H1 (cell line): ENCODE data around the gene SLC7A10. TPM values are rescaled to one million over a fixed set of nuclear protein-coding genes. Genes with fewer than 3 reads are reported as not detected.

Source experiments
- BRCA1 ChIP-seq: IDR thresholded peaks from 2 replicates; pipeline ENCODE4 v1.6.1; 2012; ENCODE audit warnings: low read depth, low read length, improper control_type of control experiment
- CBX8 ChIP-seq: fragments of 300-800, 300-1000 bp; sonication (generic); IDR thresholded peaks from 2 replicates; pipeline ENCODE4 v1.7.1; 2016; ENCODE audit warnings: low read depth, low read length, borderline replicate concordance
- CEBPB ChIP-seq: IDR thresholded peaks from 2 replicates; pipeline ENCODE4 v1.6.1; 2012; ENCODE audit warnings: low read depth, low read length
- EGR1 ChIP-seq: IDR thresholded peaks from 2 replicates; pipeline ENCODE4 v1.6.1; 2011; ENCODE audit warnings: low read depth, low read length, borderline replicate concordance
- EZH2 ChIP-seq: fragments of 200-600 bp; sonication (generic); IDR thresholded peaks from 2 replicates; pipeline ENCODE4 v1.7.1; 2012; ENCODE audit warnings: low read depth, mild to moderate bottlenecking, moderate library complexity, low read length, inconsistent platforms; ENCODE audit not compliant: severe bottlenecking
- FOSL1 ChIP-seq: IDR thresholded peaks from 2 replicates; pipeline ENCODE4 v1.6.1; 2011; ENCODE audit warnings: mild to moderate bottlenecking, low read depth, low read length, moderate library complexity; ENCODE audit not compliant: insufficient read depth
- HDAC2 ChIP-seq, 2 experiments: fragments of 300-600 bp in 1 of 2; sonication (generic) in 1 of 2; IDR thresholded peaks; 2 replicates each; pipeline ENCODE4 v1.6.1; 2011 to 2012; ENCODE audit warnings: low read depth in 2 of 2, low read length in 2 of 2, mild to moderate bottlenecking in 2 of 2, moderate library complexity in 2 of 2, borderline replicate concordance in 1 of 2, inconsistent platforms in 1 of 2
- HDAC6 ChIP-seq: IDR thresholded peaks from one replicate; pipeline ENCODE4 v1.7.1; 2012; ENCODE audit warnings: low read depth, mild to moderate bottlenecking, inconsistent platforms, low read length, moderate library complexity
- JUND ChIP-seq: IDR thresholded peaks from 2 replicates; pipeline ENCODE4 v1.6.1; 2011; ENCODE audit warnings: mild to moderate bottlenecking, improper control_type of control experiment, low read length
- KDM4A ChIP-seq: IDR thresholded peaks from one replicate; pipeline ENCODE4 v1.7.1; 2012; ENCODE audit warnings: low read depth, mild to moderate bottlenecking, moderate library complexity, low read length, inconsistent platforms; ENCODE audit not compliant: severe bottlenecking
- KDM5A ChIP-seq: fragments of 200-600 bp; IDR thresholded peaks from 2 replicates; pipeline ENCODE4 v1.7.1; 2012; ENCODE audit warnings: mild to moderate bottlenecking, low read length, inconsistent platforms, mixed read lengths
- MAFK ChIP-seq: IDR thresholded peaks from 2 replicates; pipeline ENCODE4 v1.6.1; 2012; ENCODE audit warnings: low read depth, mild to moderate bottlenecking, improper control_type of control experiment, low read length
- PHF8 ChIP-seq: fragments of 200-600 bp; sonication (generic); conservative IDR thresholded peaks from 2 replicates; pipeline ENCODE4 v1.7.1; 2012; ENCODE audit warnings: low read depth, mild to moderate bottlenecking, inconsistent platforms, low read length, moderate library complexity
- POU5F1 ChIP-seq: IDR thresholded peaks from 2 replicates; pipeline ENCODE4 v1.6.1; 2011; ENCODE audit warnings: low read depth, mild to moderate bottlenecking, low read length, moderate library complexity
- RBBP5 ChIP-seq: IDR thresholded peaks from 2 replicates; pipeline ENCODE4 v1.7.1; 2012; ENCODE audit warnings: low read depth, mild to moderate bottlenecking, inconsistent platforms, low read length, moderate library complexity, borderline replicate concordance
- RFX5 ChIP-seq: IDR thresholded peaks from 2 replicates; pipeline ENCODE4 v1.6.1; 2011; ENCODE audit warnings: low read depth, low read length, improper control_type of control experiment, borderline replicate concordance
- RNF2 ChIP-seq: fragments of 200-900, 300-1000 bp; sonication (generic); IDR thresholded peaks from 2 replicates; pipeline ENCODE4 v1.7.1; 2016; ENCODE audit warnings: borderline replicate concordance, low read depth, mild to moderate bottlenecking, antibody characterized with exemption, low read length; ENCODE audit not compliant: poor library complexity, severe bottlenecking; ENCODE audit errors: missing control alignments
- SUZ12 ChIP-seq: fragments of 200-600 bp; sonication (generic); IDR thresholded peaks from 2 replicates; pipeline ENCODE4 v1.6.1; 2012; ENCODE audit warnings: mild to moderate bottlenecking, inconsistent platforms, low read length, moderate library complexity, mixed read lengths
- TAF1 ChIP-seq: IDR thresholded peaks from 2 replicates; pipeline ENCODE4 v1.6.1; 2011; ENCODE audit warnings: mild to moderate bottlenecking, low read depth, low read length
- polyA plus RNA-seq, 7 experiments: library from polyadenylated mRNA; depleted of rRNA in 3 of 7; stranded (reverse) in 5 of 7; unstranded in 2 of 7; fragments of >200 nt in 5 of 7; fragments of 200-250 nt in 2 of 7; gene quantifications; 1 replicate in 5 of 7; 2 replicates in 1 of 7; 4 replicates in 1 of 7; pipeline versions ENCODE4 v1.2.1 to v1.2.3, GENCODE V29; 2011 to 2013; ENCODE audit warnings: missing spikeins in 2 of 7, mixed read lengths in 2 of 7
- total RNA-seq: library from RNA; stranded (reverse); fragmentation: NEBNext Ultra II Directional; extraction: Animal tissue kit (Norgen Biotek cat#: 25700); gene quantifications from 2 replicates; pipeline ENCODE4 v1.2.1, GENCODE V29; 2021
- TF ChIP-seq, protein P1 (sequence below): IDR thresholded peaks from 2 replicates; pipeline ENCODE4 v1.6.1; 2012; ENCODE audit warnings: inconsistent platforms
- TF ChIP-seq, protein P2 (sequence below), 3 experiments: IDR thresholded peaks; 1 replicate in 2 of 3; 2 replicates in 1 of 3; pipeline versions ENCODE4 v1.5.1 to v1.6.1; 2011; ENCODE audit warnings: low read length in 3 of 3, mild to moderate bottlenecking in 3 of 3, inconsistent platforms in 2 of 3, low read depth in 1 of 3, moderate library complexity in 1 of 3; ENCODE audit not compliant: insufficient read depth in 1 of 3; ENCODE audit errors: control extremely low read depth in 1 of 3

The SLC7A10 gene
- total and polyA plus RNA-seq, 2 of the 8 experiments (the other 6 are each of a cell fraction or from before 2014, with no cell fraction given), result 3.7 to 7.1 TPM

DNA sequence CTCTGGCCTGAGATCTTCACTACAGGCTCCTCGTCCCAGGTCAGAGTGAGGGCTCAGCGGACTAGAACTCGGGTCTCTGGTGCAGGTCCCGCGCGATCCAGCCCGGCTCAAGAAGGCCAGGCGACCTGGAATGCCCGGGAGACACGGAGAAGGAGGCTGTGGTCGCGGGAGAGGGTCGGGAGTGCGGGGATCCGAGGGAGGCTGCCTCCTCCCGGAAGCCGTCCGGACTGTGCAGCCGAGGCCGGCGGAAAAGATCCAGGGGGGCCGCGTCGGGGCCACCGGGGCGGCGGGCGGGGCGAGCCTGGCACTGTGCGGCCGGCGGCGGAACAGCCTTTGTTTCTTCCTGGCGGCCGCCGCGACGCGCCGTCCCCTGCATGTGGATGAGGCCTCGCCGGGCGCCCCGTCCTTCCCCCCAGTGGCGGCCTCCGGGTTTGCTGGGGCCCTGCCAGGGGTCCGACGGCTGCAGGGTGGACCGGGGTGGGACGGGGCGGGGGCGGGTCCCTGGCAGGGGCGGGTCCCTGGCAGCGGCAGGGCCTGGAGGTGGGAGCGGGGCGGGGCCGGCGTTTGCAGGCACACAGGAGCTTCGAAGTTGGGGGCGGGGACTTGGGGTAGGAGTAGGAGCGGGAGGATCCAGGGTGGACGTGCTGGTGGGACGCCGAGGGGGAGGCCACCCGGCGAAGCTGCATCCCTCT, 1.0 kb upstream of the SLC7A10 start (continued):
- TF ChIP-seq FOSL1 (no peak), BRCA1 (no peak), HDAC6 (no peak), KDM5A (no peak), JUND (no peak), TAF1 (no peak), MAFK (no peak), RBBP5 (no peak), SUZ12 (no peak), RFX5 (no peak), CBX8 (no peak), HDAC2 (IDR thresholded peaks at IDR 0.05; ENCODE audit: borderline replicate concordance in 1 of 2, low read depth in 2 of 2, low read length in 2 of 2) (no peak), KDM4A (peak; percentile 3), CEBPB (no peak), EZH2 (peak; percentile 47), EGR1 (no peak), PHF8 (0 out of 2 replicates have a peak, but pooled peaks have one; percentile 4), RNF2 (no peak), POU5F1 (no peak)
- TF ChIP-seq, protein P1, sequence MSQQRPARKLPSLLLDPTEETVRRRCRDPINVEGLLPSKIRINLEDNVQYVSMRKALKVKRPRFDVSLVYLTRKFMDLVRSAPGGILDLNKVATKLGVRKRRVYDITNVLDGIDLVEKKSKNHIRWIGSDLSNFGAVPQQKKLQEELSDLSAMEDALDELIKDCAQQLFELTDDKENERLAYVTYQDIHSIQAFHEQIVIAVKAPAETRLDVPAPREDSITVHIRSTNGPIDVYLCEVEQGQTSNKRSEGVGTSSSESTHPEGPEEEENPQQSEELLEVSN, result 0 out of 2 replicates have a peak, but pooled peaks have one; percentile 36
- TF ChIP-seq, protein P2, sequence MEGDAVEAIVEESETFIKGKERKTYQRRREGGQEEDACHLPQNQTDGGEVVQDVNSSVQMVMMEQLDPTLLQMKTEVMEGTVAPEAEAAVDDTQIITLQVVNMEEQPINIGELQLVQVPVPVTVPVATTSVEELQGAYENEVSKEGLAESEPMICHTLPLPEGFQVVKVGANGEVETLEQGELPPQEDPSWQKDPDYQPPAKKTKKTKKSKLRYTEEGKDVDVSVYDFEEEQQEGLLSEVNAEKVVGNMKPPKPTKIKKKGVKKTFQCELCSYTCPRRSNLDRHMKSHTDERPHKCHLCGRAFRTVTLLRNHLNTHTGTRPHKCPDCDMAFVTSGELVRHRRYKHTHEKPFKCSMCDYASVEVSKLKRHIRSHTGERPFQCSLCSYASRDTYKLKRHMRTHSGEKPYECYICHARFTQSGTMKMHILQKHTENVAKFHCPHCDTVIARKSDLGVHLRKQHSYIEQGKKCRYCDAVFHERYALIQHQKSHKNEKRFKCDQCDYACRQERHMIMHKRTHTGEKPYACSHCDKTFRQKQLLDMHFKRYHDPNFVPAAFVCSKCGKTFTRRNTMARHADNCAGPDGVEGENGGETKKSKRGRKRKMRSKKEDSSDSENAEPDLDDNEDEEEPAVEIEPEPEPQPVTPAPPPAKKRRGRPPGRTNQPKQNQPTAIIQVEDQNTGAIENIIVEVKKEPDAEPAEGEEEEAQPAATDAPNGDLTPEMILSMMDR (IDR thresholded peaks at IDR 0.05; ENCODE audit: control extremely low read depth in 1 of 3, insufficient read depth in 1 of 3, low read depth in 1 of 3, low read length in 3 of 3), result no peak
